ENCODE results near the gene ABHD12.

The ABHD12 gene

GRCh38 chr20:25258476-25258805, 132.2 kb downstream of the ABHD12 start:
- no peak for TF ChIP-seq CTCF (IDR thresholded peaks at IDR 0.05; ENCODE audit: control insufficient read depth, extremely low read depth, insufficient read depth)
- DNase-seq (ENCODE audit: low read depth) = no peak
- H3K4me3 ChIP-seq (ENCODE audit: low read depth, low read length) = no peak overlapping the region

- H3K4me3 ChIP-seq (ENCODE audit: low read depth, low read length) = no peak overlapping the region
- no peak for TF ChIP-seq CTCF (IDR thresholded peaks at IDR 0.05; ENCODE audit: control insufficient read depth, extremely low read depth, insufficient read depth)
- DNase-seq (ENCODE audit: low read depth) = no peak
Observed at GRCh38 chr20:25257756-25258475, 132.7 kb downstream of the ABHD12 start.

GRCh38 chr20:25257130-25257529, 133.5 kb downstream of the ABHD12 start:
- DNase-seq (ENCODE audit: low read depth) = no peak
- no peak for TF ChIP-seq CTCF (IDR thresholded peaks at IDR 0.05; ENCODE audit: control insufficient read depth, extremely low read depth, insufficient read depth)
- H3K4me3 ChIP-seq (ENCODE audit: low read depth, low read length) = no peak overlapping the region

- no peak for DNase-seq (ENCODE audit: low read depth)
- no peak overlapping the region for H3K4me3 ChIP-seq (ENCODE audit: low read depth, low read length)
- TF ChIP-seq CTCF (IDR thresholded peaks at IDR 0.05; ENCODE audit: control insufficient read depth, extremely low read depth, insufficient read depth) = no peak
Observed at GRCh38 chr20:25256226-25256859, 134.3 kb downstream of the ABHD12 start.

GRCh38 chr20:25254986-25255680, 135.5 kb downstream of the ABHD12 start:
- H3K4me3 ChIP-seq (ENCODE audit: low read depth, low read length) = no peak overlapping the region
- peak; percentile 59 for TF ChIP-seq CTCF (IDR thresholded peaks at IDR 0.05; ENCODE audit: control insufficient read depth, extremely low read depth, insufficient read depth)
- peak; percentile 85 for DNase-seq (ENCODE audit: low read depth)

- H3K4me3 ChIP-seq (ENCODE audit: low read depth, low read length) = no peak overlapping the region
- TF ChIP-seq CTCF (IDR thresholded peaks at IDR 0.05; ENCODE audit: control insufficient read depth, extremely low read depth, insufficient read depth) = no peak
- DNase-seq (ENCODE audit: low read depth) = no peak
Observed at GRCh38 chr20:25254571-25254970, 136.1 kb downstream of the ABHD12 start.

All from LNCaP clone FGC (cell line).